ACHN (cell line): Measurements from ENCODE around the gene FOXP3.

Experiments used
- DNase-seq: peaks from one replicate; pipeline ENCODE4 v3.0.0-alpha.2; 2015
- in situ Hi-C: cut with HindIII; loops from 2 replicates; pipeline ENCODE4 v1.10.0; 2017; ENCODE audit warnings: low sequenced_read_pairs, low pct_ligation_motif_present, low pct_unique_long_range_greater_than_20kb

Gene FOXP3

DNA sequence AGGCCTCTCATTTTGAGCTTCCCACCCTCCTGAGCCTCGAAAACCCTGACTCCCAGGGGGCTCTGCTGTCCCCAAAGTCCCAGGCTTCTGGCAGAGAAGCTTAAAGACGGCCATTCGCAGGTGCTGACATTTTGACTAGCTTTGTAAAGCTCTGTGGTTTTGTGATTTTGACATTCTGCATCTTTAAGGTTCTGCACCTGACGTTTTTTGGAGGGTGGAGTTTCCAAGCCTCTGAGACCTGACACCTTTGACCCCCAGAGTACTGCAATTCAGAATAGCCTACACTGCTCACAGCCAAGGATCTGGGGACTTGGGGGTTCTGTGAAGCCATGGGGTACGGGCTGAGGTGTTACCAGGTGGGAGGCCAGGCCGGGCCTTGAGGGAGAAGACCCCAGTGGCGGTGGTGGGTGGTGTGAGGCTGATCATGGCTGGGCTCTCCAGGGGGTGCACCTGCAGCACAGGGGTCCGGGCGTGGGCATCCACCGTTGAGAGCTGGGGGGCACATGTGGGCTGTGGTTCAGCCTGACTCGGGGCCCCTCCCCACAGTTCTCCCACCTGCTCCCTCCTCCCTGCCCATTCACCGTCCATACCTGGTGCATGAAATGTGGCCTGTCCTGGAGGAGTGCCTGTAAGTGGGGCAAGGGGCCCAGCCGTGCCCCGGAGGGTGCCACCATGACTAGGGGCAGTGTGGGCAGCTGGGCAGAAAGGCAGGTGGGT, 7.3 kb downstream of the FOXP3 start:
- in situ Hi-C loops = no loop called here
- DNase-seq = no peak

GRCh38 chrX:49256268-49256995, 8.1 kb downstream of the FOXP3 start:
- in situ Hi-C loops = no loop called here
- no peak for DNase-seq

DNA sequence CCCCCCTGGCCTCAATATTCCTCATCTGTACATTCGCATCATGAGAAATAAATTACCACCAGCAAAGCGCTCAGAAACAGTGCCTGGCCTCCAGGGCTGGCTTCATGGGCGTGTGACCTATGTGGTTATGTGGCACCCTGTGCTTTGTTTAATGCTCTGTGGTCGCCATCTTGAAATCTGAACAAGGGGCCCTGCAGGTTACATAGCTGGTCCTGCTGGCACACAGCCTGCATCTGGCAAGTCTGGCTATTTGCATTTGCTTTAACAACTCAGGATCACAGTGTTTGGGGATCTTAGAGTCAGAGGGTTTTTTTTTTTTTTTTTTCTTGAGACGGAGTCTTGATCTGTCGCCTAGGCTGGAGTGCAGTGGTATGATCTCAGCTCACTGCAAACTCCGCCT, 9.9 kb downstream of the FOXP3 start:
- no peak for DNase-seq
- in situ Hi-C loops = no loop called here

GRCh38 chrX:49251325-49251724, 13.2 kb downstream of the FOXP3 start:
- DNase-seq = no peak
- in situ Hi-C loops = no loop called here

DNA sequence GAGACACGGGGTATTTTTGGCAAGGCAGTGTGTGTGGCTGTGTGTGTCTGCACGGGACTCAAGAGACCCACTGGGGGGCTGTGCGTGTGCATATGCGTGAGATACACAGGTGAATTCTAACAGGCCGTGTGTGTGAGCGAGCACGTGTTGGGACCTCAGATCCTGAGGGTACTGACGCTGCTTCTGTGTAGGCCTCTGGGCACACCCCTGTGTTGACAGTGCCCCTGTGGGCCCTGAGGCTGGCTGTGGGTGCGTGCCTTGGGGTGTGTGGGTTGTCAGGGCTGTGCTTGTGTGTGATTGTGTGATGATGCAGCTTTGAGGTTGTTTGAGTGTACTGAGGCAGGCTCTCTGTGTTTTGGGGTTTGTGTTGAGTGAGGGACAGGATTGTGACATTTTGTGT, 13.9 kb downstream of the FOXP3 start:
- no peak for DNase-seq
- in situ Hi-C loops = no loop called here

DNA sequence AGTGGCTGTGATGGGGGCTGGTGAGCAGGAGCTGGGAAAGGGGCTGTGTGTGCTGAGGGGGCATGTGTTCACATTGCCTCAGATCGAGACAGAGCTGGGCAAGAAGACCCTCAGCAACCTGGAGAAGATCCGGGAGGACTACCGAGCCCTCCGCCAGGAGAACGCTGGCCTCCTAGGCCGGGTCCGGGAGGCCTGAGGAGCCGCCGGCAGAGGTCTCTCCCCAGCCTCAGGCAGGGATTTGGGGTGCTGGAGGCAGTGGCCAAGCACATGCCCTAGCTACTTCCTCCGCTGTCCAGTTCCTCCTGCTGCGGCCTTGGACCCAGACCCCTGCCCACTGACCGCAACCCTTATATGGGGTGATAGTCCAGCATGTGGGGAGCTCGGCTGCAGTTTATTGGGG, 14.4 kb downstream of the FOXP3 start:
- in situ Hi-C loops = no loop called here

GRCh38 chrX:49249616-49250015, 14.9 kb downstream of the FOXP3 start:
- in situ Hi-C loops = no loop called here

More for the DNA sequence above, 14.4 kb downstream of the FOXP3 start:
- no peak for DNase-seq

DNA sequence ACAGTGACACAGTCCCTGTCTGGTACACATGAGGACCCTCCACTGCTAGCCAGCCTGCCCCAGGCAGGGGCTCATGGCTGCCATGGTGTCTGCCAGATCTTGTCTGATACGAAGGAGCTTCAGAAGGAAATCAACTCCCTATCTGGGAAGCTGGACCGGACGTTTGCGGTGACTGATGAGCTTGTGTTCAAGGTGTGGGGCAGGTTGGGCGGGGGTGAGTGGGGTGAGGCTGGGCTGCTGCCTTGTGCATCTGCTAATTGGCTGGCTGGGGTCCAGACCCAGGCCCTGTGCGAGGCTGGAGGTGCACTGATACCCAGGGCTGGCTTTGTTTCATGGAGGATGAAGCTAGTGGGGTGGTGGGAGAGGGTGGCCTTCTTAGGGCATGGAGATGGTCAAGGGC, 15.4 kb downstream of the FOXP3 start:
- no peak for DNase-seq
- in situ Hi-C loops = no loop called here

More at GRCh38 chrX:49249616-49250015, 14.9 kb downstream of the FOXP3 start:
- DNase-seq = no peak

DNA sequence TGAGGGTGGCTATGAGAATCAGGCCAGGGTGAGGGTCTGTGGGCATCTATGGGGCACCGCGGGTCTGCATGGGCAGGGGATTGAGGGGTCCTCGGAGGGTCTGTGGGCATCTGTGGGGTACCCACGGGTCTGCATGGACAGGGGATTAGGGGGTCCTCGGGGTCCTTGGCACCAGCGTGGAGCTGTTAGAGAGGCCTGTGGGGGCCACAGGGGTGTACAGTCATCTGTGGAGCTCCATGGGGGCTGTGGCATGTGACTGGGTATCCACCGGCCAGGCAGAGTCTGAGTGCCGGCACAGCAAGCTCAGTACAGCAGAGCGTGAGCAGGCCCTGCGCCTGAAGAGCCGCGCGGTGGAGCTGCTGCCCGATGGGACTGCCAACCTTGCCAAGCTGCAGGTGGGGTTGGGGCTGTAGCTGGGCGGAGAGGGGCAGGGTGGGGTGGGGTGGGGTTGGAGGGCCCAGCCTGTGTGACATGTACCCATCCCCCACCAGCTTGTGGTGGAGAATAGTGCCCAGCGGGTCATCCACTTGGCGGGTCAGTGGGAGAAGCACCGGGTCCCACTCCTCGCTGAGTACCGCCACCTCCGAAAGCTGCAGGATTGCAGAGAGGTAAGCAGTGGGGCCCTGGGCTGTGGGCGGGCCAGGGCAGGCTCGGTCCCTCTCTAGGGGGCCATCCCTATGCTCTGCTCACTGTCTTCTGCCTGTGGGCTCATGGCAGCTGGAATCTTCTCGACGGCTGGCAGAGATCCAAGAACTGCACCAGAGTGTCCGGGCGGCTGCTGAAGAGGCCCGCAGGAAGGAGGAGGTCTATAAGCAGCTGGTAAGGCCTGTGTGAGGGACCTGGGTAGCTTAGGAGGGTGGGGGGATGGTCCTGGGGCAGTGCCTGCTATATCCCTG, 16.3 kb downstream of the FOXP3 start:
- in situ Hi-C loops = no loop called here
- no peak for DNase-seq

- in situ Hi-C loops = no loop called here
Observed at GRCh38 chrX:49247346-49247745, 17.2 kb downstream of the FOXP3 start.

DNA sequence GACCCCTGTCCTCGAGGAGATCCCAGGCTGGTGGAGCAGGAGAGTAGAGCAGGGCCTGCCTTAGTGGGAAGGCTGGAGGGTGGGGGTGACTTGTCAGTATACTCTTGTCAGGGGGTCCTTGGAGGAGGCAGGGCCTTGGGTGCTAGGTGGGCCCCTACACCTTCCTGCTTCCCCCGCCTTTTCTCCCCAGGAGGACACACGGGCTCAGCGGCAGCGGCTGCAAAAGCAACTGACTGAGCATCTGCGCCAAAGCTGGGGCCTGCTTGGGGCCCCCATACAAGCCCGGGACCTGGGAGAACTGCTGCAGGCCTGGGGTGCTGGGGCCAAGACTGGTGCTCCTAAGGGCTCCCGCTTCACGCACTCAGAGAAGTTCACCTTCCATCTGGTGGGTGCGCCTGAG, 18.0 kb downstream of the FOXP3 start:
- no peak for DNase-seq
- in situ Hi-C loops = no loop called here

More at GRCh38 chrX:49247346-49247745, 17.2 kb downstream of the FOXP3 start:
- no peak for DNase-seq

GRCh38 chrX:49244207-49244606, 20.3 kb downstream of the FOXP3 start:
- in situ Hi-C loops = no loop called here

DNA sequence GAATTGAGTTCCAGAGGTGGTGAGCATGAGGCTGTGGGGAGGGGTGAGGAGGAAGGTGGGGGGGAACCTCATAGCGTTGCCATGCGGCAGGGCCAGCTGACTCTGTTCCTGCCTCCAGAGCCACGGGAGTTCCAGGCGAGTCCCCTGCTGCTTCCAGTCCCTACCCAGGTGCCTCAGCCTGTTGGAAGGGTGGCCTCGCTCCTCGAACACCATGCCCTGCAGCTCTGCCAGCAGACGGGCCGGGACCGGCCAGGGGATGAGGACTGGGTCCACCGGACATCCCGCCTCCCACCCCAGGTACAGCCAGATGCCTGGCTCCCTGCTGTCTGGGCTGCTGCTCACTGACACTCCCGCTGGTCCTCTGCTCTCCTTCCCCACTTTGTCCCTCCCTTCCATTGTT, 21.3 kb downstream of the FOXP3 start:
- DNase-seq = no peak
- in situ Hi-C loops = no loop called here

More at GRCh38 chrX:49244207-49244606, 20.3 kb downstream of the FOXP3 start:
- DNase-seq = no peak

DNA sequence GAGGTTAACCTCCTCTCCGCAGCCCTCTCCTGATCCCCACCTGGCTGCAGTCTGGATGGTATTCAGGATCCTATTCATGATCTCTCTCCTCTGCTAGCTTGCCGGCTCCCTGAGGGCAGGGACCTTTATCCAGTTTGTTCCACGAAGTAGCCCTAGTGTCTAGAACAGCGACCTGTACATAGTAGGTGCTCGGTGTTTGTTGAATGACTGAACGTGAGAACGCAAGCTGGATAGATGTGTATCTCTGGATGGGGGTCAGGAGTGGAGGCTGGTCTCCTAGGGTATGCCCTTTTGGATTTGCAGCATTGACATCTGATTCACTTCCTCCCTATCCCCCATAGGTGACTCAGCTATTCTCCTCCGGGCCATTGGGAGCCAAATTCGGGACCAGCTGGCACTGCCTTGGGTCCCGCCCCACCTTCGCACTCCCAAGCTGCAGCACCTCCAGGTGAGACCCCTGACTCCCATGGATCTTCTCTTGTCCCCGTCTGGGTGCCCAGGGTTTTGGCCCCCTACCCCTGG, 21.9 kb downstream of the FOXP3 start:
- in situ Hi-C loops = no loop called here
- DNase-seq = no peak

DNA sequence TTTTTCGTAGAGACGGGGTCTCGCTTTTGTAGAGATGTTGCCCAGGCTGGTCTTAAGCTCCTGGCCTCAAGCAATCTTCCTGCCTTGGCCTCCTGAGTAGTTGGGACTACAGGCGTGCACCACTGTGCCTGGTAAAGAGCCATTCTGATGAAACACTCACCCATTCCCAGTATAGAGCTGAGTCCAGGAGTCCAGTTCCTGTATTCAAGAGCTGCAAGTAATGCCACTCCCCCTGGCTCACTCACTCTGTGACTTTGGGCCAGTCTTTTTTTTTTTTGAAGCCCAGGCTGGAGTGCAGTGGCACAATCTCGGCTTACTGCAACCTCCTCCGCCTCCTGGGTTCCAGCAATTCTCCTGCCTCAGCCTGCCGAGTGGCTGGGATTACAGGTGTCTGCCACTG, 25.8 kb downstream of the FOXP3 start:
- in situ Hi-C loops = no loop called here

GRCh38 chrX:49237060-49237459, 27.4 kb downstream of the FOXP3 start:
- in situ Hi-C loops = no loop called here
- DNase-seq = no peak

More for the DNA sequence above, 25.8 kb downstream of the FOXP3 start:
- no peak for DNase-seq

- no peak for DNase-seq
- in situ Hi-C loops = no loop called here
Observed at GRCh38 chrX:49233887-49234555, 30.5 kb downstream of the FOXP3 start.

- DNase-seq = no peak
- in situ Hi-C loops = no loop called here
Observed at GRCh38 chrX:49233176-49233575, 31.3 kb downstream of the FOXP3 start, which contains the start of gene CACNA1F. TSS of gene CACNA1F (minus strand) at chrX:49233340. CDS start at chrX:49233309, 31 bp downstream.
